Tibial nerve (tissue), 4 donors: ENCODE data around the gene VOPP1.

Experiments
- CTCF ChIP-seq, 5 experiments: fragments of 200-600 bp in 3 of 5; fragments of 450-650 bp in 2 of 5; sonication (generic) in 3 of 5; IDR thresholded peaks; one replicate each; pipeline ENCODE4 v1.5.1; 2016 to 2019; ENCODE audit warnings: antibody characterized with exemption in 5 of 5, mild to moderate bottlenecking in 3 of 5, moderate library complexity in 2 of 5
- EP300 ChIP-seq, 2 donors: sonication (generic); formaldehyde crosslinking; IDR thresholded peaks; one replicate each; pipeline ENCODE4 v1.6.1; 2017; ENCODE audit warnings: antibody characterized with exemption in 2 of 2, mild to moderate bottlenecking in 1 of 2
- POLR2A ChIP-seq, 2 donors: fragments of 450-650 bp; IDR thresholded peaks; one replicate each; pipeline ENCODE4 v1.6.1; 2017; ENCODE audit warnings: antibody characterized with exemption in 2 of 2, mild to moderate bottlenecking in 2 of 2, moderate library complexity in 2 of 2

- TF ChIP-seq CTCF (IDR thresholded peaks at IDR 0.05) (no peak), POLR2A (IDR thresholded peaks at IDR 0.05) (no peak), EP300 (IDR thresholded peaks at IDR 0.05) (no peak)
Measured at GRCh38 chr7:55532150-55532917, 40.0 kb downstream of the VOPP1 start.
